ENCODE results near the gene MCF2L.
"Not testable (repeated sequence)": the region's sequence is repeated elsewhere in the genome, so short reads cannot be mapped to it uniquely, and the experiment has no call there.

Gene MCF2L

DNA sequence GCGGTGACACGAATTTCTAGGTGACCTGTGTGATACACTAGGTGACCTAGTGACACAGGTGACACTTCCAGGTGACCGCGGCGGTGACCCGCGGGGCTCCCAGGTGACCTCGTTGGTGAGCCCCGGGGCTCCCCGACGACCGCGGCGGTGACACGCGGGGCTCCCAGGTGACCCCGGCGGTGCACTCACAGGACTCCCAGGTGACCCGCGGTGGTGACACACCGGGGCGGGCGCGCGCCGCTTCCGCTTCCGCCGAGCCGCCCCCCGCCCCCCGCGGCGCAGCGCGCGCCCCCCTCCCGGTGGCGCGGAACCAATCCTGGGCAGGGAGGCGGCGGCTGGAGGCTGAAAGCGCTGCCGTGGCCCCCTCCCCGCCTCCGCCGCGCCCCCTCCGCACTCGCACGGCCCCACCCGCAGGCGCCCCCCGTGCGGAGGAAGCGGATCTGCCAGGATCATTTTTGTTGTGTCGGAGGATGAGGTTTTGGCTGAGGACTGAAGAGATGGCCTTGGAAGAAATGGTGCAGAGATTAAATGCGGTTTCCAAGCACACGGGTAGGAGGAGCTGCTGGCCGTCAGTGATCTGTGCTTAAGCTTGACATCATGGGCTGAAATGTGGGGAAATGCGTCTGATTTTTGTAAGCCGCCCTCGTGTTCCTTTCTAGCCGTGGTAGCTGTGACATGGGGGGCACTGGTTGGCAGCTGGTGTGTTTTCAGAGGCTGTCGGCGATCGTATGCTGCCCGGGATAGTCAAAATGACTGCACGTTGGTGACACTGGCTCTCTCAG lies at the start of gene MCF2L:
Gene MCF2L (plus strand): TSS at position 305 of the 782 bp plus-strand sequence. CDS start 166 bp downstream, at position 471.
- in situ Hi-C loops (cut with HindIII; ENCODE audit: low sequenced_read_pairs): no loop called here

DNA sequence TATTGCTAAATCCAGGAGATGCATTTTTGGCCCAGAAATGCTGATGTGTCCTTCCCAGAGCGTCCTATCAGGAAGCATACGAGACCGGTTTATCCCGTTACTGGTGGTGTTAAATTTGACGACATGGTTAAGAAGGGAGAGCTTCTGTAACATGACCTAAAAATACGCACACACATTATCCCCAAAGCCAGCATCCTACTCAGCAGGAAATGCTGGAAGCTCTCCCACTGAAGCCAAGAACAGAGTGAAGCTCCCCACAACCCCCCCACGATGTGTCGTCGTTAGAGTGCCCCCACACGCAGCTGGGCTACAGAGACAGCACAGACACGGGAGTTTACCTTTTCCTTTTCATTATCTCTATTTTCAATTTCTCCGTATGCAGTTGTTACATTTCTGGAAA lies 45.1 kb upstream of the MCF2L start:
- in situ Hi-C loops (cut with HindIII; ENCODE audit: low sequenced_read_pairs): no loop called here

- in situ Hi-C loops (cut with HindIII; ENCODE audit: low sequenced_read_pairs): no loop called here
Observed at GRCh38 chr13:112924365-112924764, 44.6 kb upstream of the MCF2L start.

DNA sequence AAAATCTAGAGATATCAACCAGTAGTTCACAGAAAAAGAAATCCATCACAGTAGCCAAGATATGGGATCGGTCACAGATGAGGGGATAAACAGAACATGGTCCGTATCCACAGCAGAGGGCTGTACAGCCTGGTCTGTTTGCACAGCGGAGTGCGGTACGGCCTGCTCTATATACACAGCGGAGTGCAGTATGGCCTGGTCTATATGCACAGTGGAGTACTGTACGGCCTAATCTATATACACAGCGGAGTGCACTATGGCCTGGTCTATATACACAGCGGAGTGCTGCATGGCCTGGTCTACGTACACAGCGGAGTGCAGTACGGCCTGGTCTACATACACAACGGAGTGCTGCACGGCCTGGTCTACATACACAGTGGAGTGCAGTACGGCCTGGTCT lies 43.0 kb upstream of the MCF2L start:
- in situ Hi-C loops (cut with HindIII; ENCODE audit: low sequenced_read_pairs): no loop called here

GRCh38 chr13:112926993-112927392 lies 42.0 kb upstream of the MCF2L start:
- in situ Hi-C loops (cut with HindIII; ENCODE audit: low sequenced_read_pairs): no loop called here

- in situ Hi-C loops (cut with HindIII; ENCODE audit: low sequenced_read_pairs): no loop called here
Observed at GRCh38 chr13:112928020-112928971, 40.7 kb upstream of the MCF2L start.

DNA sequence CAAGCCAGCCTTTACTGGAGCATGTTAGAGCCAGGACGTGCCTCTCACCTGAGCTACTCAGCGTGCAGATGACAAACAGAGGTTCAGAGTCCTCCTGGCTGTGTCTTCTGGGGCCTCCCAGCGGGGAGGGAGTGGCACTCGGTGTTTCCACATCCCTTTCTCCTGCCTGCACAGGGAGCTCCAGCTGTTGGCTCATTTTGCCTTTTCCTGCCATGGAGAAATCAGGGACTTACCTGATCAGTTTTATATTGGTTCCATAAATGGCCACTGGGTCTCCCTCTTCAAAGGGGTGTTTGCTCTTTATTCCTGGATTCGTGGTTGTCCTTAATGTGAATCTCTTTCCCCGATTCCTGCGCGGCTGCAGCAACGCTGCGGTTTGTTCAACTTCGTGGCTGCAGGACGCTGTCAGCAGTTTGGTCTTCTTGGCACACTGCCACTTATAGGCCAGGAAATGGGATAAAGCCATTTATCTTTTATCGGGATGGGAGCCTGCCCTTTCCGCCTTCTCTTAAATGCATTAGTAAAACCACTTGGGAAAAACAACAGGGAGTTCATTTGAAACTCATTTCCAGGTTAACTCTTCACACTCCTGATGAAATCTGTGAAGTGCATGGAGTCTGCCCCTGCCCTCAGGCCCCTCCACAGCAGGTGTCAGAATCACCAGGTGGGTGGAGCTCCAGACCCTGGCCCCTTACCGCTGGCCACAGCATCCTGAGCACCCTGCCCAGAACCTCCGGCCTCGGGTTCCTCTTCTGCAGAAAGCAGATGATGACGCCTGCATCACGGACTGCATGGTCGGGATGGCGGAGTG lies 39.8 kb upstream of the MCF2L start:
- in situ Hi-C loops (cut with HindIII; ENCODE audit: low sequenced_read_pairs): no loop called here

DNA sequence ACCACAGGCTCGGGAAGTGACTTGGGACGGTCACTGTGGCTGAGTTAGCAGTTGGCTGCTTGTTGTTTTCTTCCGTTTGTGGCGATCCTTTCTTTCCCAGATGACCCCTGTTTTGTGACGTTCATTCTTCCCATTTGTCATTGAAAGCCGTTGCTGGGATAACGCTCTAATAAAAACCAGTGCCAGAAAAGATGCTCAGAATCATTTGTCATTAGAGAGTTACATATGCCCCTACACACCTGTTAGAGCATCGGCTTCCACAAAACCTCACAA lies 39.3 kb upstream of the MCF2L start:
- in situ Hi-C loops (cut with HindIII; ENCODE audit: low sequenced_read_pairs): no loop called here

DNA sequence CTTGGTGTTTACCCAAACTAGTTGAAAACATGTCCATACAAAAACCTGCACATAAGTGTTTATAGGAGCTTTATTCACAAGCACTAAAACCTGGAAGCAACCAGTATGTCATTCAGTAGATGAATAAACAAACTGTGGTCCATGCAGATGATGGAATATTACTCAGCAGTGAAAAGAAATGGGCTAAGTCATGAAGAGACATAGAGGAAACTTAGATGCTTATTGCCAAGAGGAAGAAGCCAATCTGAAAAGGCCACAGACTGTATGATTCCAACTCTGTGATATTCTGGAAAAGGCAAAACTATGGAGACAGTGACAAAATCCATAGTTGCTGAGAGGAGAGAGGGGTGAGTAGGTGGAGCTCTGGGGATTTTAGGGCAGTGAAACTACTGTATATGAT lies 38.8 kb upstream of the MCF2L start:
- in situ Hi-C loops (cut with HindIII; ENCODE audit: low sequenced_read_pairs): no loop called here

DNA sequence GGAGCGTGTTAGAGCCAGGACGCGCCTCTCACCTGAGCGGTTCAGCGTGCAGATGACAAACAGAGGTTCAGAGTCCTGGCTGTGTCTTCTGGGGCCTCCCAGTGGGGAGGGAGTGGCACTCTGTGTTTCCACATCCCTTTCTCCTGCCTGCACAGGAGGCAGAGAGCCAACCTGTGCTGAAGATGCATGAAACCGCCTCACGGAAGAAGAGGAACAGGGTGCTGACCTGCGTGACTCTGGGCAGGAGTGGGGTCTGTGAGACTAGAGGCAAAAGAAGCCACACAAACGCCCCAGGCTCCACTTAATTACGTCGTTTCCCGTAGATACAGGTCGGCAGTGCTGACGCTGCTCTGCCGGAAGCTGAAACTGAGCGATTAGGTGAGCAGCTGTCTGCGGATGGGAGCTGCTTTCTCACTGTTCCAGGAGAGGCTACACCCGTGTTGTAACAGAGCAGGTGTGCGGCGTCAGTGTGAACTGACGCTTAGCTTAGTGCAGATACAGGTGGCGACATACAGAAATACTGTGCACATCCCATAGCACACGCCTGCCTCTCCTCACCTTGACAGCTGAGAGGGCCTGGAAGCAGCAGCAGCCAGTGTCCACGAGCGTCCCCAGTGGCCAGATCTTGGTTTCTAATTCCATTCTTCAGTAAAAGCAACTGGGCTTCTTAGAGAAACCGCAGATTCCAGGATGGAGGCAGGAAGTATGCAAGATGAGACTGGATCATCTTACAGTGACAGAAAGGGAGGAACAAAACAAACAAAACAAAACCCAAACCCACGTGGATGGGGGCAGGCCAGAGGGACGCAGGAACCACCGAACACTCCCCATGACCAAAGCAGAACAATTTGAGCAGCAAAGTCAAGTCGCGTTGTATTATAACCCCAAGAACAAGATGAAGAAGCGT lies 37.7 kb upstream of the MCF2L start:
- in situ Hi-C loops (cut with HindIII; ENCODE audit: low sequenced_read_pairs): no loop called here

GRCh38 chr13:112932971-112933370 lies 36.0 kb upstream of the MCF2L start:
- in situ Hi-C loops (cut with HindIII; ENCODE audit: low sequenced_read_pairs): no loop called here

- in situ Hi-C loops (cut with HindIII; ENCODE audit: low sequenced_read_pairs): no loop called here
Observed at GRCh38 chr13:112933649-112934048, 35.4 kb upstream of the MCF2L start.

- in situ Hi-C loops (cut with HindIII; ENCODE audit: low sequenced_read_pairs): no loop called here
Observed at GRCh38 chr13:112934078-112934477, 34.9 kb upstream of the MCF2L start.

- in situ Hi-C loops (cut with HindIII; ENCODE audit: low sequenced_read_pairs): no loop called here
Observed at GRCh38 chr13:112938680-112939079, 30.3 kb upstream of the MCF2L start.

GRCh38 chr13:112940236-112940635 lies 28.8 kb upstream of the MCF2L start:
- in situ Hi-C loops (cut with HindIII; ENCODE audit: low sequenced_read_pairs): no loop called here

- in situ Hi-C loops (cut with HindIII; ENCODE audit: low sequenced_read_pairs): no loop called here
Observed at GRCh38 chr13:112941349-112941748, 27.7 kb upstream of the MCF2L start.

- in situ Hi-C loops (cut with HindIII; ENCODE audit: low sequenced_read_pairs): not testable (repeated sequence)
Observed at GRCh38 chr13:112941765-112942164, 27.2 kb upstream of the MCF2L start.

GRCh38 chr13:112942689-112943308 lies 26.2 kb upstream of the MCF2L start:
- in situ Hi-C loops (cut with HindIII; ENCODE audit: low sequenced_read_pairs): no loop called here

DNA sequence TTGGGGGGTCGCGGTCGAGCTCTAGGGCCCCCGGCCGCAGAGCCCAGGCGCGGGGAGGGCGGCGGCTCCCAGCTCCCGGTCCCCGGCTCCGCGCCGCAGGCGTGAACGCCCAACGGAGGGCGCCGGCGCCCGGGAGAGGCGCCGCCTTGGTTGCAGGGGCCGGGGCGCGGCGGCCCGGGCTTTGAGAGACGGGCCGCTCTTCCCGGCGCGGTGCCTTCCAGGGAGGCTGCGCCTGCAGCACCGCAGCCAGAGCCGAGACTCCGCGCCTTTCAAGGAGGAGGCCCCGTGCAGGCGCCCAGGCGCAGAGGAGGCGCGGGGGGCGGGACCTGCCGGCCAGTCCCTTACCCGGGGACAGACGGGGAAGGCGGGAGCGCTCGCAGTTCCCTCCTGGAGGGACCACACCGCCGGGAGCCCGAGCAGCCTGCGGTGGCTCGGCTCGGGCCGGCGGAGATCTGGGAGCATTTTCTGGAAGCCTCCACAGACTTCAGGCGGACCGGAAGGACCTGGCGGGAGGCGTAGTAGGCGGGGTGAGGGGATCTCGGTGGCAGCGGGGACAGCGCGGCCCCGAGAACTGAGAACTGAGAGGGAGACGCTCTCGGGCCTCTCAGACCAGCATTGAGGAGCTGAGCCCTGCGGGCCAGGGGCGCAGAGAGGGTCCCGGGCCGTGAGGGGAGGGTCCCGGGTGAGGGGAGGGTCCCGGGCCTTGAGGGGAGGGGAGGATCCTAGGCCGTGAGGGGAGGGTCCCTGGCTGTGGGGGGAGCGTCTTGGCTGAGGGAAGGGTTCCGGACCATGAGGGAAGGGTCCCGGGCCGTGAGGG lies 25.5 kb upstream of the MCF2L start:
- in situ Hi-C loops (cut with HindIII; ENCODE audit: low sequenced_read_pairs): no loop called here

All from endothelial cell of hepatic sinusoid (primary cell).